NB4 (cell line): ENCODE results near the gene SIPA1L2.

Experiments
- DNase-seq: peaks from one replicate; pipeline ENCODE4 v3.0.0; 2010; ENCODE audit warnings: low read depth
- H3K4me3 ChIP-seq: one replicate; pipeline ENCODE4 v1.5.1; 2011; ENCODE audit warnings: mild to moderate bottlenecking, low read depth, low read length, moderate library complexity
- CTCF ChIP-seq: IDR thresholded peaks from one replicate; pipeline ENCODE4 v1.5.1; 2012; ENCODE audit warnings: low read depth, low read length
- MAX ChIP-seq: IDR thresholded peaks from 2 replicates; pipeline ENCODE4 v1.6.1; 2011; ENCODE audit warnings: low read depth, low read length
- MYC ChIP-seq: IDR thresholded peaks from 2 replicates; pipeline ENCODE4 v1.6.1; 2011; ENCODE audit warnings: low read depth, low read length
- POLR2A ChIP-seq: IDR thresholded peaks from 2 replicates; pipeline ENCODE4 v1.6.1; 2011; ENCODE audit warnings: mild to moderate bottlenecking; ENCODE audit not compliant: insufficient read length; ENCODE audit errors: extremely low read depth

The SIPA1L2 gene

DNA sequence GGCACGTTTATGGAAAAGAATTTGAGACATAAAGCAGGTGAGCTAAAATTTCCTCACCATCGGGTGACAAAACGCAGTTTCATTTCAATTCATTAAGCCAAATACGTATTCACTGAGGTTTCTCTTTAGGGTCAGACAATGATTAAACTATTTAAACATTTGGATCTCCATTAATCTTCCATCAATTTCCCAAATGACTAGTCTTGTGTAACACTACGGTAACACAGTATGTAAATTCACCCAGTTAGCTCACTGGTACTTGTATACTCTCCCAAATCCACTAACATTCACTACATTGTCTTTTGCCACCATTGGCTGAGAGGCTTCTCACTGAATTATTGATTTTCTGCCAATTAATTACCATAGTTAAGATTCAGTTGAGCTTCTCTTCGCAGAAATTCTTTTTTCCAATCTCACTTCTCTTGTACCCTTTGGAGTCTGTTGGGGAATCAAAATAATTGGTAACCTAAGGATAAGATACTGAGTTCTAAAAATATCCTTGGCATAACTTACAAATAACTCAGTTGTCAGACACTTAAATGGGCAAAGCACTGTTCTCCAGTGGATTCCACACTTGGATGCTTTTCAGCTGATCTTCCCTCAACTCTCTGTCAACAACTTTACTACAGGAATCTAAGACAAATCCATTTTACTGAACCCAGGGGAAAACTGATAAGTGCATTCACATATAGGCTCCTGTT lies 40.7 kb downstream of the SIPA1L2 start:
- no peak overlapping the region for H3K4me3 ChIP-seq
- DNase-seq = no peak

GRCh38 chr1:232587141-232588008 lies 42.6 kb downstream of the SIPA1L2 start:
- no peak for DNase-seq
- H3K4me3 ChIP-seq = no peak overlapping the region
- TF ChIP-seq POLR2A = no peak
- TF ChIP-seq CTCF = no peak
- TF ChIP-seq MYC = no peak
- no peak for TF ChIP-seq MAX

More for the DNA sequence above, 40.7 kb downstream of the SIPA1L2 start:
- TF ChIP-seq MYC (no peak), MAX (no peak), POLR2A (no peak), CTCF (no peak)

DNA sequence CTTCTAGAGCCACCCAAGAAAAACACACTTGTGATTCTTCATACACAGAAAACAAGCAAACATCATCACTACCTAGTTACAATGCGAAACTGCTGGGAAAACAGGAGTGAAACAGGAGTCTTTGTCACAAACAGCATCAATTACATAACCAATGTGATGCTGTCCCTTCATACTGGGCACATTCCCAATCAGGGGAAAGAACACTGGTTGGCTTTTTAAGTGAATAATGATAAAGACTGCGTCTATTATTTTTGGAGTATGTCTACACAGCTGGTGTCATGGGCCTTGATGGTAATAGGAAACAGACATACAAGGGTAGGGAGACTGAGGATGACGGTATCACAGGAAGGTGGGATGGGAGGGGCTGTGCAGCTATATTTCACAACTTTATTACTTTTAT lies 43.3 kb downstream of the SIPA1L2 start:
- no peak for DNase-seq
- no peak for TF ChIP-seq CTCF
- no peak for TF ChIP-seq MAX
- no peak for TF ChIP-seq MYC
- TF ChIP-seq POLR2A = no peak

GRCh38 chr1:232585486-232585885 lies 44.4 kb downstream of the SIPA1L2 start:
- DNase-seq = no peak
- no peak overlapping the region for H3K4me3 ChIP-seq
- no peak for TF ChIP-seq POLR2A
- no peak for TF ChIP-seq MAX
- no peak for TF ChIP-seq CTCF
- TF ChIP-seq MYC = no peak

More for the DNA sequence above, 43.3 kb downstream of the SIPA1L2 start:
- no peak overlapping the region for H3K4me3 ChIP-seq

GRCh38 chr1:232581932-232582331 lies 48.0 kb downstream of the SIPA1L2 start:
- H3K4me3 ChIP-seq = no peak overlapping the region
- TF ChIP-seq MYC = no peak
- TF ChIP-seq CTCF = no peak
- no peak for TF ChIP-seq POLR2A
- no peak for DNase-seq
